Measurements from ENCODE around the gene STRN.
"Not testable (repeated sequence)": the region's sequence is repeated elsewhere in the genome, so short reads cannot be mapped to it uniquely, and the experiment has no call there.

Gene STRN

DNA sequence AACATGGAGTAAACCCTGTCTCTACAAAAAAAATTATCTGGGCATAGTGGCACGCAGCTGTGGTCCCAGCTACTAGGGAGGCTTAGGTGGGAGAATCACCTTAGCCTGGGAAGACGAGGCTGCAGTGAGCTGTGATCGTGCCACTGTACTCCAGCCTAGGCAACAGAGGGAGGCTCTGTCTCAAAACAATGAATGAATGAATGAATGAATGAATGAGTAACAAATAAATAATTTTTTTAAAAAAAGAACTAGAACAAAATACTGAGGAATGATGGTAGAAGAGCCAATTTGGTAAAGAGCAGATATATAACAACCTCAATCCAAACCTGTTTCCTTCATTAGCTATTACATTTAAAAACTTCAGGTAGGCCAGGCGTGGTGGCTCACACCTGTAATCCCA is 60.1 kb downstream of the STRN start:
- no peak for DNase-seq (ENCODE audit: low read depth in 2 of 2)

- no peak for DNase-seq (ENCODE audit: low read depth in 2 of 2)
Measured at GRCh38 chr2:36904636-36905035, 61.7 kb downstream of the STRN start.

- DNase-seq (ENCODE audit: low read depth in 2 of 2): no peak
Measured at GRCh38 chr2:36902385-36903120, 63.8 kb downstream of the STRN start.

GRCh38 chr2:36892805-36893204 is 73.5 kb downstream of the STRN start:
- DNase-seq (ENCODE audit: low read depth in 2 of 2): no peak

DNA sequence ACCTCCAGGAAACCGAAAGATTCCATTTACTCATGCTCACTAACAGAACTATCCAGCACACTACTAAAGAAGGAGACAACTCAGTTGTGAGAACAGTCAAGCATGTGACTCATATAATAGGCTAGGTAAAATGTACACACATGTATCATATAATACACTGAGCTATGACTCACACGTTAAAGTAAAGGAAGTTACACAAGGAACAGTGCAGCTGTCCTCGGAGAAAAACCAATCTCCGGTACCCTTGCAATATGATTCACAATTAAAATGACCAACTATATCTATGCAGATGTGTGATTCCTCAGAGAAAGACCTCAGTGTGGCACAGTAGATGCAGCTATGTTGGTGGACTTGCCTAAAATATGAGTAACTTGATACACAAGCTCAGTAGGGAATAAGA is 76.5 kb downstream of the STRN start:
- DNase-seq (ENCODE audit: low read depth in 2 of 2): no peak

- not testable (repeated sequence) for DNase-seq (ENCODE audit: low read depth in 2 of 2)
Measured at GRCh38 chr2:36887095-36887494, 79.2 kb downstream of the STRN start.

DNA sequence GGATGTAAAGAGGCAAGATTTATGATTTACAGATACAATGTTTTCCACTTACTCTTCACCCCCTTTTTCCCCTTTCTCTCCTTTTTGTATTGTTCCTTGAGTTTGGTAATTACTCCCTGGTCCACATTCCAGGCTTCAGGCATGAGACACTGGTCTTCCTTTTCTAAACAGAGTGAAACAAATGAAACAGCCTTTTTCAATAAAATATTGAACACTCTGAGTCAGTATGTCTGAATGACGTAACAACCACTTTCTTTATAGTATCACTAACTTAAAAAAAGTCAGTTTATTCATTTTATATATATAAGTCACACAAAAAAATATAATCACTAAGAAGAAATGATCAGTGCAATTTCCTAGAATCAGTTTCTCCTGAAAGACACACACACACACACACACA is 79.7 kb downstream of the STRN start:
- no peak for DNase-seq (ENCODE audit: low read depth in 2 of 2)

- DNase-seq (ENCODE audit: low read depth in 2 of 2): no peak
Measured at GRCh38 chr2:36885605-36886004, 80.7 kb downstream of the STRN start.

DNA sequence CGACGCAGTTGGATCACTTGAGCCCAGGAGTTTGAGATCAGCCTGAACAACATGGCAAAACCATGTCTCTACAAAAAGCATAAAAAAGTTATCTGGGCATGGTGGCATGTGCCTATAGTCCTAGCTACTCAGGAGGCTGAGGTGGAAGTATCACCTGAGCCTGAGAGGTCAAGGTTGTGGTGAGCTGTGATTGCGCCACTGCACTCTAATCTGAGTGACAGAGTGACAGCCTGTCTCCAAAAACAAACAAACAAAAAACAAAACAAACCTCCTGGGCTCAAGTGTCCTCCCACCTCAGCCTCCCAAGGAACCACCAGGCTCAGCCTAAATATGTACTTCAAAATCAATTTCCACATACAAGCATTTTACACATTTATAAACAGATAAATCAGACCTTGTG is 83.8 kb downstream of the STRN start:
- DNase-seq (ENCODE audit: low read depth in 2 of 2): no peak

- no peak for DNase-seq (ENCODE audit: low read depth in 2 of 2)
Measured at GRCh38 chr2:36881816-36882215, 84.5 kb downstream of the STRN start.

GRCh38 chr2:36878429-36878828 is 87.9 kb downstream of the STRN start:
- no peak for DNase-seq (ENCODE audit: low read depth in 2 of 2)

GRCh38 chr2:36871068-36871707 is 95.1 kb downstream of the STRN start:
- no peak for DNase-seq (ENCODE audit: low read depth in 2 of 2)

- no peak for DNase-seq (ENCODE audit: low read depth in 2 of 2)
Measured at GRCh38 chr2:36869606-36870005, 96.7 kb downstream of the STRN start.

DNA sequence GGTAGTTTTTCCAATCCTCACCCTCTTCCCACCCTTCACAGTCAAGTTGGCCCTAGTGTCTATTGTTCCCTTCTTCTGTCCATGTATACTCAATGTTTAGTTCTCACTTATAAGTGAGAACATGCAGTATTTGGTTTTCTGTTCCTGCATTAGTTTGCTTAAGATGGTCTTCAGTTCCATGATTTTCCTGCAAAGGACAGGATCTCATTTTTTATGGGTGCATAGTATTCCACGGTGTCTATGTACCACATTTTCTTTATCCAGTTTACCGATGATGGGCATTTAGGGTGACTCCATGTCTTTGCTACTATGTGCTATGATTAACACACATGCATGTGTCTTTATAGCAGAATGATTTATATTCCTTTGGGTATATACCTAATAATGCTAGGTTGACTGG is 104.4 kb downstream of the STRN start:
- no peak for DNase-seq (ENCODE audit: low read depth in 2 of 2)

DNA sequence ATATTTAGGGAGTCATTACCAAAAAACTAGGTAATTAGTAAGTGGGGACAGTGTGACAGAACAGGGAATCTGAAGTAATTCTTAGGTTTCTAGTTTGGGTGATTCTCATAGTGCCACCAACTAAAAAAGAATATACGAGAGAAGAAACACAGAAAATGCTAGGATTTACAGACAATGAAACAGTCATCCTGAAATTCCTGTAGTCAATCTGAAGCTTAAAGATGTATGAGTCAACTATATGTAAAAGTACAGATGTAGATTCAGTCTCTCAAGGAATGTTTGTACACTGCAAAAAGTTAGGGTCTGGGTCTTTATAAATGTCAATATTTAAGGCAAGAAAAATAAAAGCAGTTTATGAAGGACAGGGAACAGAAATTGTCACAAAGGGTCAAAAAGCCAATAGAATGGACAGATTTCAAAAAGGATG is 107.0 kb downstream of the STRN start:
- DNase-seq (ENCODE audit: low read depth in 2 of 2): no peak

DNA sequence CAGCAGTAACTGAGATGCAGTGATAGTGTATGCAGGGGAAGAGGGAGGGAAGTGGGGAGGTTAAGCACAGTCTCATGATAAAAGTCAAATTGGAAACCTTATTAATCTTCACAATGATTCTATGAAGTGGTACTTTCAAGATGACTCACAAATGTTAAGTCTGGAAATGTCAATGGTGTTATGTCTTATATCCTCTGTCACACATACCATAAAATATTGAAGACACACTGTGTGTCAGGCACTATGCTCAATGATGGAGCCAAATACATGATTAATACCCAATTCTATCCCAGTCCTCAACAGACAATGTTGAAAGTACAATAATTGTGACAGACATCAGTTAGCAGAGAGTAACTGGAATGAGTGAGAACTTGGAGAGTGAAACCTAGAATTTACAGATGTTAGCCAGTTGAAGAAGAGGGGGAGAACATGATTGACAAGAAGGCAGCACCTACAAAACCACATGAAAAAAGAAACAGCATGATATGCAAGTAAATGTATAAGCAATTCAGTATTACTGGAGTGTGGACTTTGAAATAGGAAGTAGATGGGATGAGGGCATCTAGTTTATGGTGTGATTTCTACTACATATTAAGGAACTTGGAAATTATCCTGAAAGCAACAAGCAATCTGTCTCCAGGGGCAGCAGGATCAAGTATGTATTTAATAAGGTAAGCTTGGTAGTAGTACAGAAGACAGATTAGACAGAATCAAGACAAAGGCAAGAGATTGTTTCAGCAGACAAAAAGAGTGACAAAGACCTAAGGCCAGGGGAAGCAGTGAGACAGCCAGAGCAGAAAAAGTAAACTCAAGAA is 107.6 kb downstream of the STRN start:
- DNase-seq (ENCODE audit: low read depth in 2 of 2): no peak

- no peak for DNase-seq (ENCODE audit: low read depth in 2 of 2)
Measured at GRCh38 chr2:36857713-36858112, 108.6 kb downstream of the STRN start.

GRCh38 chr2:36855429-36855828 is 110.9 kb downstream of the STRN start:
- DNase-seq (ENCODE audit: low read depth in 2 of 2): no peak

DNA sequence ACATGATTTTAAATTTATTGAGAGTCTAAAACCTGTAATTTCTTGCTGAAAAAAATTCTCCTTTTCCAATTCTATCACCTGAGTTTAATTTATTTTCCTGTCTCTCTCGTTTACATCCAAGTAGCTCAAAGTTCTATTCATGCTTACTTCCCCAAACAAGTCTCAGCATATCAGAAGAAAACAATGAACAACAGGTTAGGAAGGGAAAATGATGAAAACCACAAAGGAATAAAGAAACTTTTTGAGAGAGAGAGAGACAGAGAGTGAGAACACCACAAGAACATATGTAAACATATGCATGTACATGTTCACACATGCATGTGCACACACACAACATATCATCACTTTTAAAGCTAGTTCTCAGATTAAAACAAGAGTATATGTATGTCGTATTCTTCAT is 112.1 kb downstream of the STRN start:
- DNase-seq (ENCODE audit: low read depth in 2 of 2): no peak

DNA sequence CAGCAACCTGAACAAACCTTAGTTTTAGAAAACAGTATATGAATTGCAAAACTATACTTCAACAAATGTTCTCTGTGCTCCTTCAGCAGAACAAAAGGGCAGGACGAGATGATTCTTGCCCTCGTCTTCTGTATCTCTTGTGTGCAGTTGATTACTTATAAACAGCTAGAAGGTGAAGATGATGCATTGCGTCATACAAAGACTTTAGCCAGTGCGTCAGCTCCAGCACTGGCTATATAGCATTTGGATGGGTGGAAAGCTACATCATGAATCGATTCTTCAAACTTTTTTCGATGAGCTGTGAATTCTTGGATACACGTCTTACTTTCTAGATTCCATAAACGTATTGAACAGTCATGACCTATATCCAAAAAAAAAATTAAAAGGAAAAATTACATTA is 117.1 kb downstream of the STRN start:
- DNase-seq (ENCODE audit: low read depth in 2 of 2): no peak

- DNase-seq (ENCODE audit: low read depth in 2 of 2): no peak
Measured at GRCh38 chr2:36843838-36844237, 122.5 kb downstream of the STRN start.

DNA sequence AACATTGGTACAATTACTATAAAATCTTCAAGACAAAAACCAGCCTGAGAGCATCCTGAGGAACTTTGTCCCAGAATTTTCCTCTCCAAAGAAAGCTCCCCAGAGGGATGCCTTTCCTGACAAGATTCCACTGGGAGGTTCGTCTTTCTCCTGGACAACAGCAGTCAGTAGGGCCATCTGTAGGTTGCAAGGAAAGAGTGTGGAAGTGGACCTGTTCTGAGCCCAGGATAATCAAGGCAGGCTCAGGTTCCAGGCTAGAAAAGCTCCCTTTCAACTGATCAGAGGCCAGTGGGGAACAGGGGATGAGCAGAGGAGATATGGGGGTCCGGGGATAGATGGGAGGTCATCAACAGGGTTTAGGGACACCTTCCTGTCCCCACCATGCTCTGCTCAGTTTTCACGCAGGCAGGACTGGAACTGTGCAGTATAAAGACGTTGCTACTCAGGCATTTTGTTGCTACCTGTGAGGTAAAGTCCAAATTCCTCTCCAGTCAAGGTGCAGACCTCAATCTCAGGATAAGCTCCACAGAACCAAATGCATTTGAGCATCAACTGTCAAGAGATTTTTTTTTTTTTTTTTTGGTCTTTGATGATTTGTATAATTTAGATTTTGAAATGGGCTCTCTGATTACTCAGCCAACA is 126.2 kb downstream of the STRN start:
- no peak for DNase-seq (ENCODE audit: low read depth in 2 of 2)

All from stimulated activated CD4-positive, alpha-beta T cell treated with anti-CD3 and anti-CD28 coated beads, Interleukin-1b, Interleukin-23, amount 100 ng/mL, for 4 hours (primary cell).